ENCODE data around the gene MAML3.

The MAML3 gene

GRCh38 chr4:139900964-139901376, 253.0 kb downstream of the MAML3 start:
- DNase-seq (ENCODE audit: low read depth in 2 of 2) = no peak

GRCh38 chr4:139899346-139899745, 254.6 kb downstream of the MAML3 start:
- no peak for DNase-seq (ENCODE audit: low read depth in 2 of 2)

GRCh38 chr4:139898293-139898692, 255.7 kb downstream of the MAML3 start:
- DNase-seq (ENCODE audit: low read depth in 2 of 2) = no peak

GRCh38 chr4:139896091-139896604, 257.8 kb downstream of the MAML3 start:
- no peak for DNase-seq (ENCODE audit: low read depth in 2 of 2)

- DNase-seq (ENCODE audit: low read depth in 2 of 2) = no peak
Measured at GRCh38 chr4:139893801-139894200, 260.2 kb downstream of the MAML3 start.

GRCh38 chr4:139892973-139893736, 260.8 kb downstream of the MAML3 start:
- no peak for DNase-seq (ENCODE audit: low read depth in 2 of 2)

- peak in 1 of 2 experiments; percentile 25 for DNase-seq (ENCODE audit: low read depth in 2 of 2)
Measured at GRCh38 chr4:139890816-139891215, 263.2 kb downstream of the MAML3 start.

GRCh38 chr4:139889901-139890300, 264.1 kb downstream of the MAML3 start:
- no peak for DNase-seq (ENCODE audit: low read depth in 2 of 2)

GRCh38 chr4:139889264-139889663, 264.7 kb downstream of the MAML3 start:
- DNase-seq (ENCODE audit: low read depth in 2 of 2) = no peak

- no peak for DNase-seq (ENCODE audit: low read depth in 2 of 2)
Measured at GRCh38 chr4:139887962-139888735, 265.8 kb downstream of the MAML3 start.

GRCh38 chr4:139887376-139887802, 266.6 kb downstream of the MAML3 start:
- DNase-seq (ENCODE audit: low read depth in 2 of 2) = no peak

GRCh38 chr4:139886798-139887197, 267.2 kb downstream of the MAML3 start:
- DNase-seq (ENCODE audit: low read depth in 2 of 2) = no peak

GRCh38 chr4:139884438-139884837, 269.5 kb downstream of the MAML3 start:
- no peak for DNase-seq (ENCODE audit: low read depth in 2 of 2)

- no peak for DNase-seq (ENCODE audit: low read depth in 2 of 2)
Measured at GRCh38 chr4:139880841-139881240, 273.1 kb downstream of the MAML3 start.

- no peak for DNase-seq (ENCODE audit: low read depth in 2 of 2)
Measured at GRCh38 chr4:139878050-139878449, 275.9 kb downstream of the MAML3 start.

GRCh38 chr4:139876337-139876941, 277.5 kb downstream of the MAML3 start:
- no peak for DNase-seq (ENCODE audit: low read depth in 2 of 2)

GRCh38 chr4:139875411-139875825, 278.6 kb downstream of the MAML3 start:
- no peak for DNase-seq (ENCODE audit: low read depth in 2 of 2)

- peak; percentile 33 to 38 for DNase-seq (ENCODE audit: low read depth in 2 of 2)
Measured at GRCh38 chr4:139873111-139873860, 280.7 kb downstream of the MAML3 start.

- DNase-seq (ENCODE audit: low read depth in 2 of 2) = peak; percentile 71 to 79
Measured at GRCh38 chr4:139872274-139872673, 281.7 kb downstream of the MAML3 start.

- DNase-seq (ENCODE audit: low read depth in 2 of 2) = no peak
Measured at GRCh38 chr4:139869810-139870209, 284.2 kb downstream of the MAML3 start.

- DNase-seq (ENCODE audit: low read depth in 2 of 2) = no peak
Measured at GRCh38 chr4:139866276-139866962, 287.6 kb downstream of the MAML3 start.

Data from fibroblast of skin of left biceps (primary cell).